K562 (cell line): ENCODE data around the gene AIFM3. TPM values are rescaled to one million over a fixed set of nuclear protein-coding genes. Genes with fewer than 3 reads are reported as not detected.

Experiments
- ARNT ChIP-seq, 2 experiments: fragments of 450-650 bp; IDR thresholded peaks; 2 replicates each; pipeline ENCODE4 v1.6.1; 2016; ENCODE audit warnings: mild to moderate bottlenecking in 1 of 2
- CHAMP1 ChIP-seq: fragments of 450-650 bp; IDR thresholded peaks from 2 replicates; pipeline ENCODE4 v1.6.1; 2016; ENCODE audit warnings: mild to moderate bottlenecking
- E2F3 ChIP-seq: fragments of 250-450 bp; sonication (Bioruptor Pico); IDR thresholded peaks from 2 replicates; pipeline ENCODE4 v1.4.0; 2020; ENCODE audit warnings: mild to moderate bottlenecking
- ESRRA ChIP-seq: fragments of 450-650 bp; IDR thresholded peaks from 2 replicates; pipeline ENCODE4 v1.6.1; 2014; ENCODE audit warnings: low read depth, mild to moderate bottlenecking, moderate library complexity, borderline replicate concordance
- GMEB1 ChIP-seq: fragments of 250-450 bp; sonication (Bioruptor Pico); IDR thresholded peaks from 2 replicates; pipeline ENCODE4 v1.4.0; 2020; ENCODE audit warnings: mild to moderate bottlenecking
- HMG20A ChIP-seq: fragments of 450-650 bp; formaldehyde crosslinking; conservative IDR thresholded peaks from 2 replicates; pipeline ENCODE4 v1.4.0; 2020; ENCODE audit warnings: mild to moderate bottlenecking, mixed read lengths
- L3MBTL2 ChIP-seq: fragments of 450-650 bp; IDR thresholded peaks from 2 replicates; pipeline ENCODE4 v1.6.1; 2016; ENCODE audit warnings: mild to moderate bottlenecking, moderate library complexity
- MXI1 ChIP-seq: IDR thresholded peaks from 2 replicates; pipeline ENCODE4 v1.6.1; 2011; ENCODE audit warnings: low read depth, mild to moderate bottlenecking, improper control_type of control experiment, low read length
- POLR2AphosphoS2 ChIP-seq: IDR thresholded peaks from 2 replicates; pipeline ENCODE4 v1.6.1; 2012; ENCODE audit warnings: low read length, improper control_type of control experiment
- RAD51 ChIP-seq: fragments of 450-650 bp; IDR thresholded peaks from 2 replicates; pipeline ENCODE4 v1.7.1; 2016; ENCODE audit warnings: low read depth, mild to moderate bottlenecking, borderline replicate concordance
- SMC3 ChIP-seq: conservative IDR thresholded peaks from 2 replicates; pipeline ENCODE4 v1.6.1; 2011; ENCODE audit warnings: low read depth, low read length, improper control_type of control experiment; ENCODE audit not compliant: insufficient read depth
- TARDBP ChIP-seq: fragments of 450-650 bp; IDR thresholded peaks from 2 replicates; pipeline ENCODE4 v1.6.1; 2016
- ZNF316 ChIP-seq: fragments of 450-650 bp; IDR thresholded peaks from 2 replicates; pipeline ENCODE4 v1.6.1; 2016
- polyA plus RNA-seq, 8 experiments: library from polyadenylated mRNA; depleted of rRNA in 4 of 8; stranded (reverse) in 5 of 8; unstranded in 3 of 8; fragments of >200 nt; fragmentation: Nextera tagmentation in 2 of 8; fragmentation: Illumina TruSeq in 1 of 8; extraction: Ambion mirVana in 2 of 8; extraction: Trizol in 1 of 8; gene quantifications; 2 replicates each; pipeline versions ENCODE4 v1.2.1 to v1.2.3, GENCODE V29; 2011 to 2014; ENCODE audit warnings: inconsistent platforms in 1 of 8, missing spikeins in 1 of 8
- total RNA-seq, 7 experiments: library from RNA; depleted of rRNA in 6 of 7; stranded (reverse); fragments of >200 nt in 6 of 7; fragmentation: Illumina TruSeq in 2 of 7; extraction: Trizol in 2 of 7; gene quantifications; 2 replicates each; pipeline versions ENCODE4 v1.2.1 to v1.2.3, GENCODE V29; 2011 to 2021; ENCODE audit warnings: low replicate concordance in 1 of 7
- TF ChIP-seq, protein P1 (sequence below): sonication (generic); formaldehyde crosslinking; IDR thresholded peaks from 2 replicates; pipeline ENCODE4 v1.8.1; 2022; ENCODE audit warnings: missing genetic modification reagents
- TF ChIP-seq, protein P2 (sequence below): fragments of 450-650 bp; IDR thresholded peaks from 2 replicates; pipeline ENCODE4 v1.7.1; 2018; ENCODE audit warnings: mild to moderate bottlenecking, low read depth; ENCODE audit not compliant: partially characterized antibody
- TF ChIP-seq, protein P3 (sequence below): sonication (generic); formaldehyde crosslinking; IDR thresholded peaks from 2 replicates; pipeline ENCODE4 v1.8.0; 2022; ENCODE audit warnings: mild to moderate bottlenecking, missing genetic modification reagents, borderline replicate concordance

The AIFM3 gene
- total and polyA plus RNA-seq, 9 of the 15 experiments (the other 6 are each of a cell fraction or from before 2014, with no cell fraction given), result 0.03 to 0.20 (median 0.07) TPM; not detected in 1

DNA sequence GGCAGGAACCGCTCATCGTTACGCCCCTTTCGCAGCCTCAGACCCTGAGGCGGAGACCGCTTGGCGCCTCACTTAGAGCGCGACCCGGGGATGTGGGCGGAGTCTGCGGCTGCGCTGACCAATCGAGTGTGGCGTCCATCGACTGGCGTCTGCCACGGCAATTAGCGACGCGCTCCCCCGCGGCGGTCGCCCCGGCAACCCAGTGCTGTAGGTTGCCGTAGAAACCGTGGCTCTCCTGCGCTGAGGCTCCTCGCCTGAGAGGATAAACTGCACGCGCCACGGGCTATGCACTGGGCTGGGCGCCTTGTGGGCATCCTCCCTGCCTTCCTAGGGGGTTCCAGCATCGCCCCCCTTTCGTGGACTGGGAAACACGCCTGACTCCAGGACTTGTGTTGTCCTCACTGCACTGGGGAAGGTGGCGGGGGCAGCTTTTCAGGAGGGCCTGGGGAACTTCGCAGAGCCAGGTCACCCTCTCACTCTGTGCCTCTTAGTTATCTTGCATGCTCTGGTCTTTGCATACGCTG lies 47.2 kb downstream of the AIFM3 start (continued):
- TF ChIP-seq, protein P1, sequence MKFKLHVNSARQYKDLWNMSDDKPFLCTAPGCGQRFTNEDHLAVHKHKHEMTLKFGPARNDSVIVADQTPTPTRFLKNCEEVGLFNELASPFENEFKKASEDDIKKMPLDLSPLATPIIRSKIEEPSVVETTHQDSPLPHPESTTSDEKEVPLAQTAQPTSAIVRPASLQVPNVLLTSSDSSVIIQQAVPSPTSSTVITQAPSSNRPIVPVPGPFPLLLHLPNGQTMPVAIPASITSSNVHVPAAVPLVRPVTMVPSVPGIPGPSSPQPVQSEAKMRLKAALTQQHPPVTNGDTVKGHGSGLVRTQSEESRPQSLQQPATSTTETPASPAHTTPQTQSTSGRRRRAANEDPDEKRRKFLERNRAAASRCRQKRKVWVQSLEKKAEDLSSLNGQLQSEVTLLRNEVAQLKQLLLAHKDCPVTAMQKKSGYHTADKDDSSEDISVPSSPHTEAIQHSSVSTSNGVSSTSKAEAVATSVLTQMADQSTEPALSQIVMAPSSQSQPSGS (CRISPR knock-in tag), result no peak
- no peak for TF ChIP-seq ESRRA
- TF ChIP-seq E2F3 (CRISPR knock-in tag), result peak; percentile 85
- no peak for TF ChIP-seq RAD51
- TF ChIP-seq SMC3, result no peak
- no peak for TF ChIP-seq L3MBTL2
- TF ChIP-seq, protein P2, sequence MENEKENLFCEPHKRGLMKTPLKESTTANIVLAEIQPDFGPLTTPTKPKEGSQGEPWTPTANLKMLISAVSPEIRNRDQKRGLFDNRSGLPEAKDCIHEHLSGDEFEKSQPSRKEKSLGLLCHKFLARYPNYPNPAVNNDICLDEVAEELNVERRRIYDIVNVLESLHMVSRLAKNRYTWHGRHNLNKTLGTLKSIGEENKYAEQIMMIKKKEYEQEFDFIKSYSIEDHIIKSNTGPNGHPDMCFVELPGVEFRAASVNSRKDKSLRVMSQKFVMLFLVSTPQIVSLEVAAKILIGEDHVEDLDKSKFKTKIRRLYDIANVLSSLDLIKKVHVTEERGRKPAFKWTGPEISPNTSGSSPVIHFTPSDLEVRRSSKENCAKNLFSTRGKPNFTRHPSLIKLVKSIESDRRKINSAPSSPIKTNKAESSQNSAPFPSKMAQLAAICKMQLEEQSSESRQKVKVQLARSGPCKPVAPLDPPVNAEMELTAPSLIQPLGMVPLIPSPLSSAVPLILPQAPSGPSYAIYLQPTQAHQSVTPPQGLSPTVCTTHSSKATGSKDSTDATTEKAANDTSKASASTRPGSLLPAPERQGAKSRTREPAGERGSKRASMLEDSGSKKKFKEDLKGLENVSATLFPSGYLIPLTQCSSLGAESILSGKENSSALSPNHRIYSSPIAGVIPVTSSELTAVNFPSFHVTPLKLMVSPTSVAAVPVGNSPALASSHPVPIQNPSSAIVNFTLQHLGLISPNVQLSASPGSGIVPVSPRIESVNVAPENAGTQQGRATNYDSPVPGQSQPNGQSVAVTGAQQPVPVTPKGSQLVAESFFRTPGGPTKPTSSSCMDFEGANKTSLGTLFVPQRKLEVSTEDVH, result no peak
- peak; percentile 100 for TF ChIP-seq MXI1
- no peak for TF ChIP-seq ARNT (IDR thresholded peaks at IDR 0.05)
- no peak for TF ChIP-seq POLR2AphosphoS2
- TF ChIP-seq, protein P3, sequence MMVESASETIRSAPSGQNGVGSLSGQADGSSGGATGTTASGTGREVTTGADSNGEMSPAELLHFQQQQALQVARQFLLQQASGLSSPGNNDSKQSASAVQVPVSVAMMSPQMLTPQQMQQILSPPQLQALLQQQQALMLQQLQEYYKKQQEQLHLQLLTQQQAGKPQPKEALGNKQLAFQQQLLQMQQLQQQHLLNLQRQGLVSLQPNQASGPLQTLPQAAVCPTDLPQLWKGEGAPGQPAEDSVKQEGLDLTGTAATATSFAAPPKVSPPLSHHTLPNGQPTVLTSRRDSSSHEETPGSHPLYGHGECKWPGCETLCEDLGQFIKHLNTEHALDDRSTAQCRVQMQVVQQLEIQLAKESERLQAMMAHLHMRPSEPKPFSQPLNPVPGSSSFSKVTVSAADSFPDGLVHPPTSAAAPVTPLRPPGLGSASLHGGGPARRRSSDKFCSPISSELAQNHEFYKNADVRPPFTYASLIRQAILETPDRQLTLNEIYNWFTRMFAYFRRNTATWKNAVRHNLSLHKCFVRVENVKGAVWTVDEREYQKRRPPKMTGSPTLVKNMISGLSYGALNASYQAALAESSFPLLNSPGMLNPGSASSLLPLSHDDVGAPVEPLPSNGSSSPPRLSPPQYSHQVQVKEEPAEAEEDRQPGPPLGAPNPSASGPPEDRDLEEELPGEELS (CRISPR knock-in tag), result no peak
- TF ChIP-seq HMG20A, result peak; percentile 51; the same call in 1 of the 2 replicates
- no peak for TF ChIP-seq CHAMP1
- no peak for TF ChIP-seq ZNF316
- no peak for TF ChIP-seq TARDBP
- TF ChIP-seq GMEB1 (CRISPR knock-in tag), result peak; percentile 93
